ENCODE results near the gene CORO2B.

Gene CORO2B

DNA sequence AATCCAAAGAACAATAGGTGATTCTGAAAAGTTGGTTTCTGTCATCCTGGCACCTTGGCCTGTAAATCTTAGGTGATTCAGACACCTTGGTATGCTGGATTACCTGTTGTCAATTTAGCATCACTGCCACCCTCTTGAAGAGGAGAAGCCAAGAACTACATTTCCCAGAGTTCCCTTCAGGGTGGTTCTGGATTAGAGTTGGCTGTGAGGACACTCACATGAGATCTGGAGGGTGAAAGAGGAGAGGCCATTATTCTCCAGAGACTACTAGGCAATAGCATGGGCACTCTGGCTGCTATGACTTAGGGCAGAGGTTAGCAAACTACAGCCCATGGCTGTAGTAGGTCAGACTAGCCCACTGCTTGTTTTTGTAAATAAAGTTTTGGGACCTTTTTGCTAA lies 41.7 kb upstream of the CORO2B start:
- Histone ChIP-seq H3K4me3 (replicated peaks; ENCODE audit: insufficient read depth, low read length) (no peak overlapping the region), H3K27me3 (ENCODE audit: insufficient read depth, poor library complexity, severe bottlenecking) (no peaks in the 10 kb centered on the region), H3K27ac (replicated peaks) (no peak overlapping the region)
- DNase-seq (ENCODE audit: low read depth in 1 of 2, low spot score in 1 of 2): no peak
- TF ChIP-seq, protein P1, sequence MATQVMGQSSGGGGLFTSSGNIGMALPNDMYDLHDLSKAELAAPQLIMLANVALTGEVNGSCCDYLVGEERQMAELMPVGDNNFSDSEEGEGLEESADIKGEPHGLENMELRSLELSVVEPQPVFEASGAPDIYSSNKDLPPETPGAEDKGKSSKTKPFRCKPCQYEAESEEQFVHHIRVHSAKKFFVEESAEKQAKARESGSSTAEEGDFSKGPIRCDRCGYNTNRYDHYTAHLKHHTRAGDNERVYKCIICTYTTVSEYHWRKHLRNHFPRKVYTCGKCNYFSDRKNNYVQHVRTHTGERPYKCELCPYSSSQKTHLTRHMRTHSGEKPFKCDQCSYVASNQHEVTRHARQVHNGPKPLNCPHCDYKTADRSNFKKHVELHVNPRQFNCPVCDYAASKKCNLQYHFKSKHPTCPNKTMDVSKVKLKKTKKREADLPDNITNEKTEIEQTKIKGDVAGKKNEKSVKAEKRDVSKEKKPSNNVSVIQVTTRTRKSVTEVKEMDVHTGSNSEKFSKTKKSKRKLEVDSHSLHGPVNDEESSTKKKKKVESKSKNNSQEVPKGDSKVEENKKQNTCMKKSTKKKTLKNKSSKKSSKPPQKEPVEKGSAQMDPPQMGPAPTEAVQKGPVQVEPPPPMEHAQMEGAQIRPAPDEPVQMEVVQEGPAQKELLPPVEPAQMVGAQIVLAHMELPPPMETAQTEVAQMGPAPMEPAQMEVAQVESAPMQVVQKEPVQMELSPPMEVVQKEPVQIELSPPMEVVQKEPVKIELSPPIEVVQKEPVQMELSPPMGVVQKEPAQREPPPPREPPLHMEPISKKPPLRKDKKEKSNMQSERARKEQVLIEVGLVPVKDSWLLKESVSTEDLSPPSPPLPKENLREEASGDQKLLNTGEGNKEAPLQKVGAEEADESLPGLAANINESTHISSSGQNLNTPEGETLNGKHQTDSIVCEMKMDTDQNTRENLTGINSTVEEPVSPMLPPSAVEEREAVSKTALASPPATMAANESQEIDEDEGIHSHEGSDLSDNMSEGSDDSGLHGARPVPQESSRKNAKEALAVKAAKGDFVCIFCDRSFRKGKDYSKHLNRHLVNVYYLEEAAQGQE (IDR thresholded peaks at IDR 0.05; ENCODE audit: insufficient replicate concordance, low read depth): no peak
- no peak for TF ChIP-seq POLR2AphosphoS5 (IDR thresholded peaks at IDR 0.05; ENCODE audit: low read depth)
- TF ChIP-seq, protein P2, sequence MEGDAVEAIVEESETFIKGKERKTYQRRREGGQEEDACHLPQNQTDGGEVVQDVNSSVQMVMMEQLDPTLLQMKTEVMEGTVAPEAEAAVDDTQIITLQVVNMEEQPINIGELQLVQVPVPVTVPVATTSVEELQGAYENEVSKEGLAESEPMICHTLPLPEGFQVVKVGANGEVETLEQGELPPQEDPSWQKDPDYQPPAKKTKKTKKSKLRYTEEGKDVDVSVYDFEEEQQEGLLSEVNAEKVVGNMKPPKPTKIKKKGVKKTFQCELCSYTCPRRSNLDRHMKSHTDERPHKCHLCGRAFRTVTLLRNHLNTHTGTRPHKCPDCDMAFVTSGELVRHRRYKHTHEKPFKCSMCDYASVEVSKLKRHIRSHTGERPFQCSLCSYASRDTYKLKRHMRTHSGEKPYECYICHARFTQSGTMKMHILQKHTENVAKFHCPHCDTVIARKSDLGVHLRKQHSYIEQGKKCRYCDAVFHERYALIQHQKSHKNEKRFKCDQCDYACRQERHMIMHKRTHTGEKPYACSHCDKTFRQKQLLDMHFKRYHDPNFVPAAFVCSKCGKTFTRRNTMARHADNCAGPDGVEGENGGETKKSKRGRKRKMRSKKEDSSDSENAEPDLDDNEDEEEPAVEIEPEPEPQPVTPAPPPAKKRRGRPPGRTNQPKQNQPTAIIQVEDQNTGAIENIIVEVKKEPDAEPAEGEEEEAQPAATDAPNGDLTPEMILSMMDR (IDR thresholded peaks at IDR 0.05; ENCODE audit: insufficient read depth, low read length): no peak
- TF ChIP-seq GABPA (IDR thresholded peaks at IDR 0.05; ENCODE audit: low read depth): no peak
- no peak for TF ChIP-seq SPI1 (IDR thresholded peaks at IDR 0.05; ENCODE audit: borderline replicate concordance, low read depth)

DNA sequence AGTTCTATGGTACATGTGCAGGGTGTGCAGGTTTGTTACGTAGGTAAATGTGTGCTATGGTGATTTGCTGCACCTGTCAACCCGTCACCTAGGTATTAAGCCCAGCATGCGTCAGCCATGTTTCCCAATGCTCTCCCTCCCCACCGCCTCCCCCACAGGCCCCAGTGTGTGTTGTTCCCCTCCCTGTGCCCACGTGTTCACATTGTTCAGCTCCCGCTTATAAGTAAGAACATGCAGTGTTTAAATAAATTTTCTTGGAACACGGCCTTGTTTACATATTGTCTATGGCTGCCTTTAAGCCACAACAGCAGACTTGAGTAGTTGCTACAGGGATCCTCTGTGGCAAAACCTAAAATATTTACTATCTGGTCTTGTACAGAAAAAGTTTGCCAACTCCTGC lies 41.3 kb upstream of the CORO2B start:
- Histone ChIP-seq H3K27me3 (ENCODE audit: insufficient read depth, poor library complexity, severe bottlenecking) (no peaks in the 10 kb centered on the region), H3K4me3 (replicated peaks; ENCODE audit: insufficient read depth, low read length) (no peak overlapping the region), H3K27ac (replicated peaks) (no peak overlapping the region)
- DNase-seq (ENCODE audit: low read depth in 1 of 2, low spot score in 1 of 2): no peak
- TF ChIP-seq, protein P1 (IDR thresholded peaks at IDR 0.05; ENCODE audit: insufficient replicate concordance, low read depth): no peak
- TF ChIP-seq GABPA (IDR thresholded peaks at IDR 0.05; ENCODE audit: low read depth) (no peak), POLR2AphosphoS5 (IDR thresholded peaks at IDR 0.05; ENCODE audit: low read depth) (no peak), SPI1 (IDR thresholded peaks at IDR 0.05; ENCODE audit: borderline replicate concordance, low read depth) (no peak)
- TF ChIP-seq, protein P2 (IDR thresholded peaks at IDR 0.05; ENCODE audit: insufficient read depth, low read length): no peak

DNA sequence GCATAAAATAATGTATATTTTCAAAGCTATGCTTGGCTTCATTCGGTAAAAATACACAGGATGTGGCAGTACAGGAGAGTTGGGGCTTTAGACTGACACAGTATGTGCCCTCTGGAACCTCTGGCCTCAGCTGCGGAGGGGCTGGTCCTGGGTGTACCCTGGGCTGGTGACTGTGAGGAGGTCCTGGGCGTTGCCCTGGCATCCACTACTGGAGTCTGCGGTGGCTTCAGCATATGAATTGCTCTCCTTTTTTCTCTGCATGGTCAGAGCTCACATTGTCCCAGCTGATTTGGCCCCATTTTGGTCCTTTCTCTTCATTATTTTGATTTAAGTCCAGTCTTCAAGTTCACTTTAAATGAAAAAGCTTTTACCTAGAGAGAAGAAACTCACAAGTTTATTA lies 40.5 kb upstream of the CORO2B start:
- no peak for DNase-seq (ENCODE audit: low read depth in 1 of 2, low spot score in 1 of 2)
- Histone ChIP-seq H3K27me3 (ENCODE audit: insufficient read depth, poor library complexity, severe bottlenecking) (no peaks in the 10 kb centered on the region), H3K27ac (replicated peaks) (no peak overlapping the region), H3K4me3 (replicated peaks; ENCODE audit: insufficient read depth, low read length) (no peak overlapping the region)
- no peak for TF ChIP-seq GABPA (IDR thresholded peaks at IDR 0.05; ENCODE audit: low read depth)
- TF ChIP-seq, protein P1 (IDR thresholded peaks at IDR 0.05; ENCODE audit: insufficient replicate concordance, low read depth): no peak
- no peak for TF ChIP-seq SPI1 (IDR thresholded peaks at IDR 0.05; ENCODE audit: borderline replicate concordance, low read depth)
- TF ChIP-seq, protein P2 (IDR thresholded peaks at IDR 0.05; ENCODE audit: insufficient read depth, low read length): no peak
